ENCODE data around the gene SLC4A5.

- TF ChIP-seq CTCF (IDR thresholded peaks at IDR 0.05) (no peak), EP300 (IDR thresholded peaks at IDR 0.05) (no peak), POLR2A (IDR thresholded peaks at IDR 0.05) (no peak), POLR2AphosphoS5 (IDR thresholded peaks at IDR 0.05) (no peak)
These were observed 116.5 kb downstream of the SLC4A5 start for GRCh38 chr2:74226648-74227213.
